Measurements from ENCODE around the gene EMC9.

The EMC9 gene

GRCh38 chr14:24132976-24133375, 8.4 kb downstream of the EMC9 start:
- Histone ChIP-seq H3K18ac (ENCODE audit: low read length) (no peak overlapping the region), H2AK5ac (ENCODE audit: low read length) (no peak overlapping the region), H3K23ac (ENCODE audit: low read length) (no peak overlapping the region), H3K4ac (ENCODE audit: low read depth, low read length) (no peak overlapping the region), H3K4me1 (ENCODE audit: control insufficient read depth in 1 of 2, insufficient read depth in 2 of 2, low read length in 2 of 2) (peaks cover 6 to 10% of the 10 kb centered on the region in 2 experiments), H3K4me3 (ENCODE audit: low read depth, low read length) (no peak overlapping the region), H2AFZ (ENCODE audit: insufficient read depth, low read length, poor library complexity) (no peak overlapping the region), H3K79me2 (ENCODE audit: control insufficient read depth, insufficient read depth, low read length, poor library complexity) (peaks cover 3% of the 10 kb centered on the region), H3K27me3 (ENCODE audit: insufficient read depth, low read length) (no peaks in the 10 kb centered on the region), H2BK120ac (ENCODE audit: insufficient read depth, low read length, poor library complexity) (no peak overlapping the region), H3K4me2 (ENCODE audit: low read length) (no peak overlapping the region), H2BK12ac (ENCODE audit: low read length) (no peak overlapping the region), H3K9ac (ENCODE audit: low read length) (no peak overlapping the region), H3K9me3 (ENCODE audit: insufficient read depth, low read depth, low read length) (no peaks in the 10 kb centered on the region), H4K8ac (ENCODE audit: low read depth, low read length) (no peak overlapping the region), H2BK5ac (ENCODE audit: low read depth, low read length, poor library complexity) (no peak overlapping the region), H3K14ac (ENCODE audit: low read length) (no peak overlapping the region), H4K91ac (ENCODE audit: low read depth, low read length) (no peak overlapping the region), H3K27ac (ENCODE audit: low read depth, low read length) (no peak overlapping the region), H4K12ac (ENCODE audit: low read depth, low read length) (no peak overlapping the region), H3K79me1 (ENCODE audit: low read length) (peaks cover 5% of the 10 kb centered on the region), H3K36me3 (ENCODE audit: control insufficient read depth in 1 of 2, insufficient read depth in 2 of 2, low read length in 2 of 2) (peaks cover 2 to 5% of the 10 kb centered on the region in 2 experiments)
- no CpG with 5 or more reads among the region's 2 CpGs for WGBS (ENCODE audit: extremely low coverage, insufficient coverage, insufficient read length)
- no peak for DNase-seq

DNA sequence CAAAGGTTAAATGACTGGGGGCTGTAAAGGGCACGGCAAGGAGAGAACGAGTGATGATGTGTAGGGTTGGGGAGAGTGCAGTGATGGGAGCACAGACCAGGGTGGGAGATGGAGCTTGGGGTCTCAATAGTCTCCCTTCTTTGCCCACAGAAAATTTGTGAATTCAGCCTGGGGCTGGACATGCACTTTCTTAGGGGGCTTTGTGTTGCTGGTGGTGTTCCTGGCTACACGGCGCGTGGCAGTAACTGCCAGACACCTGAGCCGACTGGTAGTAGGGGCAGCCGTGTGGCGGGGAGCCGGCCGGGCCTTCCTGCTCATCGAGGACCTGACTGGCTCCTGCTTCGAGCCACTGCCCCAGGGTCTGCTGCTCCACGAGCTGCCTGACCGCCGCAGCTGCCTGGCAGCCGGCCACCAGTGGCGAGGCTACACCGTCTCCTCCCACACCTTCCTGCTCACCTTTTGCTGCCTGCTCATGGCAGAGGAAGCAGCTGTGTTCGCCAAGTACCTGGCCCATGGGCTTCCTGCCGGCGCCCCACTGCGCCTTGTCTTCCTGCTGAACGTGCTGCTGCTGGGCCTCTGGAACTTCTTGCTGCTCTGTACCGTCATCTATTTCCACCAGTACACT, 9.2 kb downstream of the EMC9 start:
- Histone ChIP-seq H2AFZ (ENCODE audit: insufficient read depth, low read length, poor library complexity) (no peak overlapping the region), H2BK12ac (ENCODE audit: low read length) (no peak overlapping the region), H4K8ac (ENCODE audit: low read depth, low read length) (no peak overlapping the region), H3K23ac (ENCODE audit: low read length) (no peak overlapping the region), H3K4me3 (ENCODE audit: low read depth, low read length) (no peak overlapping the region), H3K79me2 (ENCODE audit: control insufficient read depth, insufficient read depth, low read length, poor library complexity) (peaks cover 3% of the 10 kb centered on the region), H3K9me3 (ENCODE audit: insufficient read depth, low read depth, low read length) (no peaks in the 10 kb centered on the region), H2AK5ac (ENCODE audit: low read length) (no peak overlapping the region), H3K27ac (ENCODE audit: low read depth, low read length) (no peak overlapping the region), H3K9ac (ENCODE audit: low read length) (no peak overlapping the region), H3K4me1 (ENCODE audit: control insufficient read depth in 1 of 2, insufficient read depth in 2 of 2, low read length in 2 of 2) (peaks cover 6 to 10% of the 10 kb centered on the region in 2 experiments), H3K4ac (ENCODE audit: low read depth, low read length) (no peak overlapping the region), H3K14ac (ENCODE audit: low read length) (no peak overlapping the region), H2BK5ac (ENCODE audit: low read depth, low read length, poor library complexity) (no peak overlapping the region), H3K27me3 (ENCODE audit: insufficient read depth, low read length) (no peaks in the 10 kb centered on the region), H4K12ac (ENCODE audit: low read depth, low read length) (no peak overlapping the region), H2BK120ac (ENCODE audit: insufficient read depth, low read length, poor library complexity) (no peak overlapping the region), H3K18ac (ENCODE audit: low read length) (no peak overlapping the region), H3K79me1 (ENCODE audit: low read length) (peaks cover 5% of the 10 kb centered on the region), H3K36me3 (ENCODE audit: control insufficient read depth in 1 of 2, insufficient read depth in 2 of 2, low read length in 2 of 2) (no peaks in the 10 kb centered on the region), H3K4me2 (ENCODE audit: low read length) (no peak overlapping the region), H4K91ac (ENCODE audit: low read depth, low read length) (no peak overlapping the region)
- DNase-seq: no peak
- WGBS (ENCODE audit: extremely low coverage, insufficient coverage, insufficient read length): no CpG with 5 or more reads among the region's 24 CpGs

- H2AFZ ChIP-seq (ENCODE audit: insufficient read depth, low read length, poor library complexity): no peak overlapping the region
- no peak overlapping the region for H3K23ac ChIP-seq (ENCODE audit: low read length)
- H3K36me3 ChIP-seq (ENCODE audit: control insufficient read depth in 1 of 2, insufficient read depth in 2 of 2, low read length in 2 of 2): no peaks in the 10 kb centered on the region
- H4K12ac ChIP-seq (ENCODE audit: low read depth, low read length): no peak overlapping the region
- no peak overlapping the region for H3K4me2 ChIP-seq (ENCODE audit: low read length)
- no peaks in the 10 kb centered on the region for H3K9me3 ChIP-seq (ENCODE audit: insufficient read depth, low read depth, low read length)
- peaks cover 3 to 6% of the 10 kb centered on the region in 2 experiments for H3K4me1 ChIP-seq (ENCODE audit: control insufficient read depth in 1 of 2, insufficient read depth in 2 of 2, low read length in 2 of 2)
- H2AK5ac ChIP-seq (ENCODE audit: low read length): no peak overlapping the region
- no peak overlapping the region for H2BK5ac ChIP-seq (ENCODE audit: low read depth, low read length, poor library complexity)
- H3K18ac ChIP-seq (ENCODE audit: low read length): no peak overlapping the region
- H3K27me3 ChIP-seq (ENCODE audit: insufficient read depth, low read length): no peaks in the 10 kb centered on the region
- no peak for DNase-seq
- H3K9ac ChIP-seq (ENCODE audit: low read length): no peak overlapping the region
- H4K91ac ChIP-seq (ENCODE audit: low read depth, low read length): no peak overlapping the region
- H3K4ac ChIP-seq (ENCODE audit: low read depth, low read length): no peak overlapping the region
- no peak overlapping the region for H3K27ac ChIP-seq (ENCODE audit: low read depth, low read length)
- H3K79me2 ChIP-seq (ENCODE audit: control insufficient read depth, insufficient read depth, low read length, poor library complexity): peaks cover 3% of the 10 kb centered on the region
- peaks cover 5% of the 10 kb centered on the region for H3K79me1 ChIP-seq (ENCODE audit: low read length)
- H3K14ac ChIP-seq (ENCODE audit: low read length): no peak overlapping the region
- no CpG with 5 or more reads among the region's 15 CpGs for WGBS (ENCODE audit: extremely low coverage, insufficient coverage, insufficient read length)
- H2BK12ac ChIP-seq (ENCODE audit: low read length): no peak overlapping the region
- no peak overlapping the region for H3K4me3 ChIP-seq (ENCODE audit: low read depth, low read length)
- no peak overlapping the region for H4K8ac ChIP-seq (ENCODE audit: low read depth, low read length)
- no peak overlapping the region for H2BK120ac ChIP-seq (ENCODE audit: insufficient read depth, low read length, poor library complexity)
These were observed 9.8 kb downstream of the EMC9 start for GRCh38 chr14:24131549-24131966.

GRCh38 chr14:24130717-24131548, 10.5 kb downstream of the EMC9 start:
- no peaks in the 10 kb centered on the region for H3K79me1 ChIP-seq (ENCODE audit: low read length)

More at GRCh38 chr14:24130717-24131548, 10.5 kb downstream of the EMC9 start:
- Histone ChIP-seq H3K9ac (ENCODE audit: low read length) (no peak overlapping the region), H2AFZ (ENCODE audit: insufficient read depth, low read length, poor library complexity) (no peak overlapping the region), H3K4me2 (ENCODE audit: low read length) (no peak overlapping the region), H3K9me3 (ENCODE audit: insufficient read depth, low read depth, low read length) (no peaks in the 10 kb centered on the region), H3K4ac (ENCODE audit: low read depth, low read length) (no peak overlapping the region), H3K79me2 (ENCODE audit: control insufficient read depth, insufficient read depth, low read length, poor library complexity) (no peaks in the 10 kb centered on the region), H3K36me3 (ENCODE audit: control insufficient read depth in 1 of 2, insufficient read depth in 2 of 2, low read length in 2 of 2) (no peaks in the 10 kb centered on the region), H3K4me3 (ENCODE audit: low read depth, low read length) (no peak overlapping the region), H4K12ac (ENCODE audit: low read depth, low read length) (no peak overlapping the region), H3K23ac (ENCODE audit: low read length) (no peak overlapping the region), H2BK120ac (ENCODE audit: insufficient read depth, low read length, poor library complexity) (no peak overlapping the region), H4K8ac (ENCODE audit: low read depth, low read length) (no peak overlapping the region), H2BK12ac (ENCODE audit: low read length) (no peak overlapping the region), H4K91ac (ENCODE audit: low read depth, low read length) (no peak overlapping the region), H3K4me1 (ENCODE audit: control insufficient read depth in 1 of 2, insufficient read depth in 2 of 2, low read length in 2 of 2) (peaks cover 0 to 4% of the 10 kb centered on the region in 2 experiments), H3K14ac (ENCODE audit: low read length) (no peak overlapping the region), H2BK5ac (ENCODE audit: low read depth, low read length, poor library complexity) (no peak overlapping the region), H3K18ac (ENCODE audit: low read length) (no peak overlapping the region), H3K27ac (ENCODE audit: low read depth, low read length) (no peak overlapping the region), H2AK5ac (ENCODE audit: low read length) (no peak overlapping the region), H3K27me3 (ENCODE audit: insufficient read depth, low read length) (no peaks in the 10 kb centered on the region)
- DNase-seq: no peak
- no CpG with 5 or more reads among the region's 7 CpGs for WGBS (ENCODE audit: extremely low coverage, insufficient coverage, insufficient read length)
